Mesothelial cell of epicardium (in vitro differentiated cells): ENCODE results near the gene LRRC28. TPM values are rescaled to one million over a fixed set of nuclear protein-coding genes. Genes with fewer than 3 reads are reported as not detected.

Source experiments
- DNase-seq, 2 experiments: peaks; one replicate each; pipeline ENCODE4 v3.0.0; 2021; ENCODE audit warnings: low spot score in 2 of 2; ENCODE audit not compliant: unreplicated experiment in 2 of 2
- H3K27ac Mint-ChIP-seq: 2 replicates; pipeline ENCODE4 v1.8.0; 2021; ENCODE audit warnings: mixed read lengths
- H3K27me3 Mint-ChIP-seq: 2 replicates; pipeline ENCODE4 v1.8.0; 2021; ENCODE audit warnings: low read depth, mixed read lengths
- H3K36me3 Mint-ChIP-seq: 2 replicates; pipeline ENCODE4 v1.8.0; 2021; ENCODE audit warnings: mixed read lengths
- H3K4me1 Mint-ChIP-seq: 2 replicates; pipeline ENCODE4 v1.8.0; 2021; ENCODE audit warnings: mixed read lengths
- H3K4me3 Mint-ChIP-seq: 2 replicates; pipeline ENCODE4 v1.8.0; 2021; ENCODE audit warnings: mild to moderate bottlenecking, moderate library complexity, mixed read lengths
- H3K9me3 Mint-ChIP-seq: 2 replicates; pipeline ENCODE4 v1.8.0; 2021; ENCODE audit warnings: mixed read lengths
- total RNA-seq: library from RNA; stranded (reverse); gene quantifications from 3 replicates; pipeline ENCODE4 v1.2.1, GENCODE V29; 2021
- TF ChIP-seq, protein P1 (sequence below): fragments of 200-600 bp; sonication (generic); IDR thresholded peaks from one replicate; pipeline ENCODE4 v1.5.0; 2021; ENCODE audit warnings: antibody characterized with exemption; ENCODE audit not compliant: unreplicated experiment

Gene LRRC28
- total RNA-seq, 1 donor from 2014 or later, result 29.3 TPM

DNA sequence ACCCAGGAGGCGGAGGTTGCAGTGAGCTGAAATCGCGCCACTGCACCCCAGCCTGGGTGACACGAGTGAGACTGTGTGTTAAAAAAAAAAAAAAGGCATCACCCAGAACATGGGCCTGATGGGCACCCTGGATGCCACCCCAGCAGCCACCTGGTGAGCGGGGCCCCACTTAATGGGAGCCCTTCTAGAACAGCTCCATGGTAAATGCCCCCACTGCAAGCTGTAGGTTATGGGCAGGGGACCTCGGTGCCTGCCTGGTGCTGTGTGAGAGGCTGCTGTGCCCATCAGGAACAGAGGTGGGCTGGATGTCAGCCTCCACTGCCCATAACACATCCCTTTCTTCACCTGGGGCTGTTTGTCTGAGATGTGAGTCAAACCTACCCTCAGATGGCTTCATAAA, 158.3 kb downstream of the LRRC28 start:
- H3K27ac Mint-ChIP-seq, result no peak overlapping the region
- DNase-seq, result no peak
- no peaks in the 10 kb centered on the region for H3K9me3 Mint-ChIP-seq
- H3K27me3 Mint-ChIP-seq, result no peaks in the 10 kb centered on the region
- H3K4me3 Mint-ChIP-seq, result no peak overlapping the region
- TF ChIP-seq, protein P1, sequence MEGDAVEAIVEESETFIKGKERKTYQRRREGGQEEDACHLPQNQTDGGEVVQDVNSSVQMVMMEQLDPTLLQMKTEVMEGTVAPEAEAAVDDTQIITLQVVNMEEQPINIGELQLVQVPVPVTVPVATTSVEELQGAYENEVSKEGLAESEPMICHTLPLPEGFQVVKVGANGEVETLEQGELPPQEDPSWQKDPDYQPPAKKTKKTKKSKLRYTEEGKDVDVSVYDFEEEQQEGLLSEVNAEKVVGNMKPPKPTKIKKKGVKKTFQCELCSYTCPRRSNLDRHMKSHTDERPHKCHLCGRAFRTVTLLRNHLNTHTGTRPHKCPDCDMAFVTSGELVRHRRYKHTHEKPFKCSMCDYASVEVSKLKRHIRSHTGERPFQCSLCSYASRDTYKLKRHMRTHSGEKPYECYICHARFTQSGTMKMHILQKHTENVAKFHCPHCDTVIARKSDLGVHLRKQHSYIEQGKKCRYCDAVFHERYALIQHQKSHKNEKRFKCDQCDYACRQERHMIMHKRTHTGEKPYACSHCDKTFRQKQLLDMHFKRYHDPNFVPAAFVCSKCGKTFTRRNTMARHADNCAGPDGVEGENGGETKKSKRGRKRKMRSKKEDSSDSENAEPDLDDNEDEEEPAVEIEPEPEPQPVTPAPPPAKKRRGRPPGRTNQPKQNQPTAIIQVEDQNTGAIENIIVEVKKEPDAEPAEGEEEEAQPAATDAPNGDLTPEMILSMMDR, result no peak
- H3K36me3 Mint-ChIP-seq, result no peaks in the 10 kb centered on the region
- H3K4me1 Mint-ChIP-seq, result peaks cover 16% of the 10 kb centered on the region

DNA sequence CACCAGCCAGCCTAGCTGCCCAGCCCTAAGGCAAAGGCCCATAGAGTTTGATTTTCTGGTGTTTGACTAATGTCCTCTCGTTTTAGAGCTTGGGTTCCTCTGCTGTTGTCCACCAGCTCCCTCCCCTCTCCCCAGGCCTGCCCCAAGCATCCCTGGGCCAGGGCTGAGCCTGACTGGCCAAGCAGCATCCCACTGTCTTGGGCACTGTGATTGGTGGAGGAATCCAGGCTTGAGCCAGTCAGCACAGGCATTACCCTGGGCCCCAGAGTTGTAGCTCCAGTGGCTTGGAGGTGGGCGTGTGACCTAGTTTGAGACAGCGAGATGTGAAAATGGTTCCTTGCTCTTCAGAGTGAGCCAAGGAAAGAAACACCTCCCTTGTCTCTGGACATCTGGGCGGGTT, 159.2 kb downstream of the LRRC28 start:
- TF ChIP-seq, protein P1, result no peak
- Mint-ChIP-seq H3K9me3 (no peaks in the 10 kb centered on the region), H3K36me3 (no peaks in the 10 kb centered on the region), H3K27ac (no peak overlapping the region), H3K4me1 (peaks cover 16% of the 10 kb centered on the region), H3K4me3 (no peak overlapping the region), H3K27me3 (no peaks in the 10 kb centered on the region)
- DNase-seq, result no peak

DNA sequence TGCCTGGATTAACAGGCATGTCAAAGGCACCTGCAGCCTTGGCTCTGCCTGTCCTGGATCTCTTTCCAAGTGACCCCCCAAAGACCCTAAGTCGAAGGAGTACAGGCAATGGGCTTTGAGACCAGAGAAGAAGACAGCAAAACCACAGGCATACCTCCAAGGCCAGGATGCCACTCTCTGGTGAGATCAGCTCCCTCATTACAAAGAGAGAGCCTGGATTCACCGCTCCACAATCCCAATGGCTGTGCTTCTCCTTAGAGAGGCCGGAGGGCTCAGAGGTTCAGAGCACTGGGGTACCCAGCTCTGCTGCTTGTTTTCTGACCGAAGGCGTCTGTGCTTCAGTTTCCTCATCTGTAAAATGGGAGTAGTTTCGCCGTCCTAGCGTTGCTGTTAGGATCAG, 160.0 kb downstream of the LRRC28 start:
- no peak for DNase-seq
- no peaks in the 10 kb centered on the region for H3K9me3 Mint-ChIP-seq
- H3K4me1 Mint-ChIP-seq, result peaks cover 16% of the 10 kb centered on the region
- TF ChIP-seq, protein P1, result no peak
- no peaks in the 10 kb centered on the region for H3K36me3 Mint-ChIP-seq
- H3K4me3 Mint-ChIP-seq, result no peak overlapping the region
- no peak overlapping the region for H3K27ac Mint-ChIP-seq
- no peaks in the 10 kb centered on the region for H3K27me3 Mint-ChIP-seq

DNA sequence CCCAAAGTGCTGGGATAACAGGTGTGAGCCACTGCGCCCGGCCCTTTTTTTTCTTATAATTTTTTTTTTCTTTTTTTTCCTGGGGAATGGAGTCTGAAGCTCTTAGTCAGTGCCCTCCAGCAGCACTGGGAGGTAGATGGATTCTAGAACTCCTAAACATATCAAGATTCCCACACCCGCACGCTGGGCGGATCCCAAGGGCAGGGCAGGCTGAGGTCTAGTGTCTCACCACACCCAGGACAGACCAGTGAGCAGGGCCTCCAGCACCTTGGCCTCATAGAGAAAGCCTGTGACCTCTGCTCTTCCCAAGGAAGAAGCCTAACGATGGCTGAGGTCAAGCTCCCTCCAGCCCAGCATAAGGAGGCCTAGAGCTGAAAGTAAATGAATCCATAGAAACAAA, 160.8 kb downstream of the LRRC28 start:
- H3K27me3 Mint-ChIP-seq, result no peaks in the 10 kb centered on the region

DNA sequence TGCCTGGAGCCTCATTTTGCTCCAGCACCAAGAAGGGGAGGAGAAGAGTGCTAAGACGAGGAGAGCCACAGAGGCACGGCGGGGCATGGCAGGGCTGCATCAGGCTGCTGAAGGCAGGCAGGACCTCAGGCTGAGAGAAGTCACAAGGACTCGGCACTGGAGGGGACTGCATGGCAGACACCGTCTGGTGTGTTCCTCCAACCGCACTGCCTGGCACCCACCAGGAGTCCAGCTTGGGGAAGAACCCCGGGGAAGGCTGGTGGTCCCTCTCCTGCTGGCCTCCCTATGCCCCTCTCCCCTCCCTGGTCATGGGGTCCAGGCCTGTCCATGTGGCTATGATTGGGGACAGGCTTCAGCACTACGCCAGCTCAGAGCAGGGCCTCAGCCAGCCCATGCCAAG, 161.3 kb downstream of the LRRC28 start:
- no peak overlapping the region for H3K4me3 Mint-ChIP-seq
- H3K9me3 Mint-ChIP-seq, result no peaks in the 10 kb centered on the region
- DNase-seq, result no peak
- H3K27me3 Mint-ChIP-seq, result no peaks in the 10 kb centered on the region
- TF ChIP-seq, protein P1, result no peak
- H3K27ac Mint-ChIP-seq, result no peak overlapping the region
- H3K4me1 Mint-ChIP-seq, result peaks cover 16% of the 10 kb centered on the region
- no peaks in the 10 kb centered on the region for H3K36me3 Mint-ChIP-seq

More for the DNA sequence above, 160.8 kb downstream of the LRRC28 start:
- no peak overlapping the region for H3K27ac Mint-ChIP-seq
- TF ChIP-seq, protein P1, result no peak
- no peak for DNase-seq
- peaks cover 16% of the 10 kb centered on the region for H3K4me1 Mint-ChIP-seq
- H3K4me3 Mint-ChIP-seq, result no peak overlapping the region
- no peaks in the 10 kb centered on the region for H3K9me3 Mint-ChIP-seq
- H3K36me3 Mint-ChIP-seq, result no peaks in the 10 kb centered on the region

DNA sequence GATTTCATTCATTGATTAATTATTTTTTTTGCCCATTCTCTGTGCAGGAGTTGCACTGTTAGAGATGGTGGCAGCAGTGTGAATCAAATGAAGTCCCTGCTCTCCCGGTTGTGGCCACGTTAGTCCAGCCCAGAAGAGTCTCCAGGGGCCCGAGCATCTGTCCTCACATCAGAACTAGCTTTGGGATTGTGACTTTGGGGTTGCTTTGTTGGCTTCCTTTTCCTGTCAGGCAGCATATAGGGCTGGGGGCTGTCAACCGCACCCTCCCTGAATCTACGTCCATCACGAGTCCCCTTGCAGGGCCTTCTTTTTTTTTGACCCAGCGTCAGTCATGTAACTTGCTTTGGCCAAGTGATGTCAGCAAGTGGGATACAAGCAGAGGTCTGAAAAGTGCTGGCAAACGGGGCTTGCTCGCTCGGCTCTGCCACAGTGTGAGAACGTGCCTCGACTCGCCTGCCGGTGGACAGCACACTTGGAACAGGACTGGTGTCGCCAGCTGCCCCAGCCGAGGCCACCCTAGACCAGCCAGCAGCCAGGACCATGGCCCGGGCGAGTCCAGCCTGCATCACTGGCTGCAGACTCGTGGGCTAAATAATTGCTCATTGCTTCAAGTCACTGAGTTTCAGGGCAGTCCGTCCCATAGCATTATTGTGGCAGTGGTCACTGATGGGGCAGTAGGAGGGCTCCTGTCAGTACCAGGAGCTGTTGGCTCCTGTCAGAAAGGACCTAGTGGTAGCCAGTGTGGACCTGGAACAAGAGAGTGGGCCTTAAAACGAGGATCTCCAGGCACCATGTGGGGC, 162.9 kb downstream of the LRRC28 start:
- H3K36me3 Mint-ChIP-seq, result no peaks in the 10 kb centered on the region
- peaks cover 3% of the 10 kb centered on the region for H3K9me3 Mint-ChIP-seq
- H3K4me3 Mint-ChIP-seq, result no peak overlapping the region
- H3K27me3 Mint-ChIP-seq, result no peaks in the 10 kb centered on the region
- no peak for DNase-seq
- H3K4me1 Mint-ChIP-seq, result peaks cover under 1% of the 10 kb centered on the region
- H3K27ac Mint-ChIP-seq, result no peak overlapping the region
- TF ChIP-seq, protein P1, result no peak
